DOHH2 (cell line): ENCODE measurements around the gene VCL.
A peak's percentile ranks its signal among the peaks of the same experiment; 100 is the strongest.

Experiments
- H3F3A ChIP-seq: fragments of 200-600 bp; sonication (generic), shearing (Covaris generic); 2 replicates; pipeline ENCODE4 v1.6.0; 2016; ENCODE audit warnings: antibody characterized with exemption, mild to moderate bottlenecking; ENCODE audit not compliant: control insufficient read depth, insufficient read depth
- H3K27ac ChIP-seq: fragments of 200-600 bp; sonication (generic); 2 replicates; pipeline ENCODE4 v1.5.1; 2014; ENCODE audit warnings: low read depth, mild to moderate bottlenecking, low read length, moderate library complexity
- H3K27me3 ChIP-seq: fragments of 200-600 bp; sonication (generic); 2 replicates; pipeline ENCODE4 v1.6.1; 2014; ENCODE audit warnings: mild to moderate bottlenecking, low read length, mixed read lengths; ENCODE audit not compliant: control insufficient read depth
- H3K36me3 ChIP-seq: fragments of 200-600 bp; sonication (generic); 2 replicates; pipeline ENCODE4 v1.6.1; 2014; ENCODE audit warnings: mild to moderate bottlenecking, low read length, moderate library complexity, mixed read lengths; ENCODE audit not compliant: control insufficient read depth
- H3K4me1 ChIP-seq: fragments of 200-600 bp; sonication (generic); 2 replicates; pipeline ENCODE4 v1.6.1; 2014; ENCODE audit warnings: mild to moderate bottlenecking, low read length, mixed read lengths; ENCODE audit not compliant: control insufficient read depth
- H3K4me2 ChIP-seq: fragments of 200-600 bp; sonication (generic); 2 replicates; pipeline ENCODE4 v1.6.0; 2014; ENCODE audit warnings: mild to moderate bottlenecking, low read length, moderate library complexity
- H3K4me3 ChIP-seq: fragments of 200-600 bp; sonication (generic); 2 replicates; pipeline ENCODE4 v1.5.1; 2014; ENCODE audit warnings: mild to moderate bottlenecking, low read length, mixed read lengths
- H3K79me2 ChIP-seq: fragments of 200-600 bp; sonication (generic); 2 replicates; pipeline ENCODE4 v1.6.1; 2014; ENCODE audit warnings: mild to moderate bottlenecking, low read length, mixed read lengths; ENCODE audit not compliant: control insufficient read depth
- H3K9me2 ChIP-seq: fragments of 200-600 bp; sonication (generic); replicated peaks from 2 replicates; pipeline ENCODE4 v1.6.1; 2014; ENCODE audit warnings: mild to moderate bottlenecking, low read length, mixed read lengths; ENCODE audit not compliant: control insufficient read depth
- H3K9me3 ChIP-seq: fragments of 200-600 bp; sonication (generic); 2 replicates; pipeline ENCODE4 v1.6.1; 2014; ENCODE audit warnings: antibody characterized with exemption, low read length, mixed read lengths; ENCODE audit not compliant: control insufficient read depth, insufficient read depth
- H4K20me1 ChIP-seq: fragments of 200-600 bp; sonication (generic); 2 replicates; pipeline ENCODE4 v1.6.0; 2014; ENCODE audit warnings: low read depth, mild to moderate bottlenecking, antibody characterized with exemption, low read length, moderate library complexity; ENCODE audit not compliant: control insufficient read depth, insufficient read depth
- CTCF ChIP-seq: fragments of 200-600 bp; sonication (generic); IDR thresholded peaks from one replicate; pipeline ENCODE4 v1.5.1; 2014; ENCODE audit warnings: antibody characterized with exemption, mild to moderate bottlenecking, low read depth, low read length; ENCODE audit not compliant: poor library complexity, severe bottlenecking
- EZH2phosphoT487 ChIP-seq: fragments of 200-600 bp; sonication (generic); IDR thresholded peaks from 2 replicates; pipeline ENCODE4 v1.6.1; 2017; ENCODE audit warnings: borderline replicate concordance, mild to moderate bottlenecking, antibody characterized with exemption, low read length, moderate library complexity, mixed read lengths

The VCL gene

GRCh38 chr10:74035303-74035702, 37.4 kb downstream of the VCL start:
- Histone ChIP-seq H3K9me3 (no peaks in the 10 kb centered on the region), H3K27ac (no peak overlapping the region), H3K4me3 (no peak overlapping the region), H4K20me1 (no peaks in the 10 kb centered on the region), H3K79me2 (peaks cover 27% of the 10 kb centered on the region), H3K4me2 (no peak overlapping the region), H3K9me2 (no peaks in the 10 kb centered on the region), H3K27me3 (no peaks in the 10 kb centered on the region), H3K36me3 (peaks cover 3% of the 10 kb centered on the region; the same call in 1 of the 2 replicates), H3K4me1 (peaks cover 51% of the 10 kb centered on the region), H3F3A (peaks cover 12% of the 10 kb centered on the region; the same call in 1 of the 2 replicates)
- no peak for TF ChIP-seq EZH2phosphoT487
- TF ChIP-seq CTCF = peak; percentile 47

- peaks cover 16% of the 10 kb centered on the region for H3K79me2 ChIP-seq
- H3F3A ChIP-seq = peaks cover 12% of the 10 kb centered on the region; the same call in 1 of the 2 replicates
- H4K20me1 ChIP-seq = no peaks in the 10 kb centered on the region
Measured at GRCh38 chr10:74036474-74036873, 38.6 kb downstream of the VCL start.

GRCh38 chr10:74039561-74040145, 41.7 kb downstream of the VCL start:
- Histone ChIP-seq H3K4me1 (peaks cover 39% of the 10 kb centered on the region), H4K20me1 (no peaks in the 10 kb centered on the region), H3K79me2 (peaks cover 12% of the 10 kb centered on the region), H3K9me2 (no peaks in the 10 kb centered on the region), H3K27me3 (no peaks in the 10 kb centered on the region), H3K36me3 (peaks cover 13% of the 10 kb centered on the region), H3F3A (peaks cover 10% of the 10 kb centered on the region), H3K4me2 (no peak overlapping the region), H3K9me3 (no peaks in the 10 kb centered on the region), H3K27ac (no peak overlapping the region), H3K4me3 (no peak overlapping the region)
- TF ChIP-seq CTCF = no peak
- no peak for TF ChIP-seq EZH2phosphoT487

More at GRCh38 chr10:74036474-74036873, 38.6 kb downstream of the VCL start:
- Histone ChIP-seq H3K36me3 (peaks cover 3% of the 10 kb centered on the region; the same call in 1 of the 2 replicates), H3K9me3 (no peaks in the 10 kb centered on the region), H3K27ac (no peak overlapping the region), H3K9me2 (no peaks in the 10 kb centered on the region), H3K27me3 (no peaks in the 10 kb centered on the region), H3K4me2 (no peak overlapping the region), H3K4me1 (peaks cover 53% of the 10 kb centered on the region), H3K4me3 (no peak overlapping the region)
- no peak for TF ChIP-seq EZH2phosphoT487
- no peak for TF ChIP-seq CTCF
